Limb (tissue), 2 donors: ENCODE data around the gene CRYBG1.
"Not testable (repeated sequence)": the region's sequence is repeated elsewhere in the genome, so short reads cannot be mapped to it uniquely, and the experiment has no call there.

Experiments
- DNase-seq, 2 donors: peaks; one replicate each; pipeline ENCODE4 v3.0.0-alpha.2; 2016; ENCODE audit errors: extremely low spot score in 2 of 2

The CRYBG1 gene

DNA sequence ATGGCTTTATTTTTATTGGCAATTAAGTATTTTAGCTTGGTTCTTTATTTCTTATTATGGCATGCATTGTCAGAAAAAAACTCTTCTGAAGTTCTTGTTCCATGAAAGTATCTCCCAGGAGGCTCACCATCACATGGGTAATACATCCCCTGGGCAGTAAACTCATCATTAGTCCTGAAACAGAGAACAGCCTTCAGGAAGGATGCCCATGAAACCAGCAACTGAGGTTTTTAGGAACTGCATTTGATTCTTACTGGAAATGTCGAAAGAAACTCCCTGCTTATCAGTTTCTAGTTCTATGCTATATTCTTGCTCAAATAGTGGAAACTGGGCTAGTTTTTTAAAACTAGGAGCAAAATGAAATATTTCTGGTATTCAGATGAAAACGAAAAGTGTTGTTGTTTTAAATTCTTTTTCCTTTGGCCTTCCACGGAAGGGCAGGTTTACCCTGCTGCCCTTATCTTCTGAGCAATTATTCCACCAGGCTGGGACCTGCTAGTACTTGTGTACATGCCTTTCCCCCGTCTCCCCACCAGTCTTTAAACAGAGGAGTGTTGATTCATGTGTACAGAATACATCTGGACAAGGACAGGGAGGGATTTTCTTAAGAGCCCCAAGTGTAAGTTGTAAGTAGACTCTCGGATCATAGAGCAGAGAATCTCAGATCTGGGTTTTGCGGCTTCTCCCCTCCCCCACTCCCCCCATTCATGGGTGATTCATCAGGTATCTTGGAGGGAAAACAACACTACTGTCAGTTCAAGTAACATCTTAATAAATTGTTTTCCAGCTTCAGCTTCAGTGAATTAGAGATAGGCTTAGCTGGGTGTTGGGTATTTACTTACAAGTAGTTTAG lies 187.3 kb downstream of the CRYBG1 start:
- no peak for DNase-seq

DNA sequence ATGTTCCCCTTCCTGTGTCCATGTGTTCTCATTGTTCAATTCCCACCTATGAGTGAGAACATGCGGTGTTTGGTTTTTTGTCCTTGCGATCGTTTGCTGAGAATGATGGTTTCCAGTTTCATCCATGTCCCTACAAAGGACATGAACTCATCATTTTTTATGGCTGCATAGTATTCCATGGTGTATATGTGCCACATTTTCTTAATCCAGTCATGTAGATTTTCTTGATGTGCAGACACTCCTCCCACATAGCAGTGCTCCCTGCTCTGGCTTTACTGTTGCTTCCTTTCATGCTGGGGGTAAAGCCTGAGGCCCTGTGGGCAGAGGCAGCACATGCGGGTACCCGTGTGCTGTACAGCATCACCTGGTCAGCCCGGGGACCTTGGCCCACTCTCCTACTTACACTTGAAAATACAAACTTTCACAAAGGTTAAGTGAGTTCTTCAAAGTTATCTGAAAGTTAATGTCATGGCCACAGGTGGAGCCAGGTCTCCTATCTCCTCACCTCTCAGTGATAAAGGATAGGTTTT lies 188.5 kb downstream of the CRYBG1 start:
- DNase-seq: not testable (repeated sequence)

DNA sequence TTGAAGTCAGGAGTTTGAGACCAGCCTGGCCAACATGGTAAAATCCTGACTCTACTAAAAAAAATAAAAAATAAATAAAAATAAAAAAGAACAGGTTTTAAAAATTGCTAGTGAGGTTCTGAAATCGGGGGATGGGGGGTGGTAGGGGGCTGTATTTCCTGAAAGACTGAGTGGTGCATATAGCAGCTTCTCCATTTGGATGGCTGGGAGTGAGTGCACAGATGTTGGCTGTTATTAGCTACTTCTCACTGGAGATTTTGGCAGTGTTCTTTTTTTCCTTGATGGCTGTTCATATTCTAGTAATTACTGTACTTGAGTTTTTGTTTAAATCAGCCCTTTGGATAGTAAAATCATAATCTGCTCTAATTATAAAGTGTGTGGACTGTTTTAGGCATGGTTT lies 189.0 kb downstream of the CRYBG1 start:
- no peak for DNase-seq

DNA sequence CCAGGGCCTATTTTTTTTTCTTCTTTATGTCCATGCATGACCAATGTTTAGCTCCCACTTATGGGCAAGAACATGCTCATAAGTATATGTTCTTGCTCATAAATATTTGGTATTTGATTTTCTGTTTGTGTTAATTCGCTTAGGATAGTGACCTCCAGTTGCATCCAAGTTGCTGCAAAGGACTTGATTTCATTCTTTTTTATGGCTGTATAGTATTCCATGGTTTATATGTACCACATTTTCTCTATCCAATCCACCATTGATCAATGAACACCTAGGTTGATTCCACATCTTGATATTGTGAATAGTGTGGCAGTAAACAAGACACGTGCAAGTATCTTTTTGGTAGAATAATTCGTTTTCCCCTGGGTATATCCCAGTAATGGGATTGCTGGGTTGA lies 190.6 kb downstream of the CRYBG1 start:
- DNase-seq: no peak

DNA sequence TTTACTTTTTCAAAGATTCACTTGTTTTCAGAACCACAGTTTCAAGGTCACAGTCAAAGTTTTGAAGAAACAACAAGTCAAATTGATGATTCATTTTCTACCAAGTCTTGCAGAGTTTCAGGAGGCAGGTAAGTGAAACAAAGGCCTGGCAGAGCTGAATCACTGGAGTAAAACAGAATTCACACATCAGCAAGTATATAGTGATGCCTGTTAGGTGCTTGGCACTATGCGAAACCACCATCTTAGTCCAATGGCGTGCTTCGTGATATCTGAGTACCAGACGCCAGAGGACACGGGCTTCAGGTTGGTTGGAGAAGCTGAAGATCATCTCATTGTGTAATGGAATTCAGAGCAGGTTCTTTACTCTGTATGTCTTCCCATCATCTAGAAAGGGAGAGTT lies 192.9 kb downstream of the CRYBG1 start:
- no peak for DNase-seq

DNA sequence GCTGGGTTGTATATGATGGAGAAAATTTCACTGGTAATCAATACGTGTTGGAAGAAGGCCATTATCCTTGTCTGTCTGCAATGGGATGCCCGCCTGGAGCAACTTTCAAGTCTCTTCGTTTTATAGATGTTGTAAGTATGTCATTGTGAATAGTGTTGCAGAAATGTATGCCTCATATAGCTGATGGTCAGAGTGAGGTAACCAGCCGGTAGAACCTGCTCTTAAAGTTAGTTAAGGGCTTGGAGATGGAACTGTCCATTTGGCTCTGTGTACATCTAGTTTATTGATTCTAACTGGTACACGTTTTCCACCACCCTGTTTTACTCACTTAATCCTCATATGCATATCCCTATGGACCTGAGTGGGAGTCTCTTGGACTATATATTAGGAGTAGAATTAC lies 195.2 kb downstream of the CRYBG1 start:
- no peak for DNase-seq

DNA sequence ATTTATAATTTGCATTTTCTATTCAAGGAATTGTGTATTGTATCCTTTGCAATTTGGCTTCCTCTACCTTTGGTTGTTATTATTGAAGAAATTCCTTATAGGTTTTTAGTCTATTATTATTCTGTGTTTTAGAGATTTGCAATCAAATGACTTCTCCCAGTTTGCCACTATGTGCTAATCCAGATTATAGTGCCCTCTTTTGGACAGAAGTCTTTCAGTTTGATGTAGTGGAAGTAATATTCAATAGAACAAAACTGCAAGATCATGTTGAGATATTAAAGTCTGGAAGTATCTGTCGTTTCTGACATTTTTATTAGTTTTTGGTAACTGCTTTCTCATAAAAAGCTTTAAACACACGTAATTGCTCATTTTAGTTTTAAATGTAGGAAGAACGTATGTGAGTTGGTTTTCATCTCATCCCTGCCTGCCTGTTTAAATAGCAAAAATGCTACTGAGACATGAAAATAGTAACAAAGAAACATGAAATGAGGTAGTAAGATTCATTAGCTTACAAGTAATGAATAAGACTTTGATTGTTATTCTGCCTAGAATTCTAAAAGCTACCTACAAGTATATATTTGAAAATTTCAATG lies 195.9 kb downstream of the CRYBG1 start:
- DNase-seq: no peak

DNA sequence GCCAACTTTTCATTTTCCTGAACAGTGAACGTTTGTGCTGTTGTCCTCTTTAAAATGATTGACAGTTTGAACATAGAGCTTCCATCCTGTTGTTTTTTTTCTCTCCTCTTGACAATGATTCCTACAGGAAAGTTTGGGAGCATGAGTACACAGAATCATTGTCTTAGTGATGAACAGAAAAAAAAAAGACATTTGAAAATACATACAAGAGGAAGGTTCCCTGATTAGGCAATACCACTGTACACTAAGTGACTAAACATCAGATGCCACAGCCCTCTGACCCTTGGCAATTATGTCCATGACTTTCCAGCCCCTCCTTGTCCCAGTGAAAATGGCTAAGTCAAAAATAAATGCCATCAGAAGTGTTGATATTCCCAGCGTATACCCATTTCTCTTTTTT lies 197.3 kb downstream of the CRYBG1 start:
- DNase-seq: no peak

DNA sequence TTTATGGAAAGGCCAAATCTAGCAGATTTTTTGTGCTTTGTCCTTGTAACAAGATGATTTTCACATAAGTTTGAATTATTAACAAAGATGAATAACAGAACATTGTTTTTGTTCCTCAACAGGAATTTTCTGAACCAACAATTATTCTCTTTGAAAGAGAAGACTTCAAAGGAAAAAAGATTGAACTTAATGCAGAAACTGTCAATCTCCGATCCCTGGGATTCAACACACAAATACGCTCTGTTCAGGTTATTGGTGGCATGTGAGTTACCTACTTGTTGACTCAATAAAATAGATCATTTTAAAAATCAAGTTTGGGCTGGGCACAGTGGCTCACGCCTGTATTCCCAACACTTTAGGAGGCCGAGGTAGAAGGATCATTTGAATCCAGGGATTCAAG lies 197.8 kb downstream of the CRYBG1 start:
- no peak for DNase-seq

DNA sequence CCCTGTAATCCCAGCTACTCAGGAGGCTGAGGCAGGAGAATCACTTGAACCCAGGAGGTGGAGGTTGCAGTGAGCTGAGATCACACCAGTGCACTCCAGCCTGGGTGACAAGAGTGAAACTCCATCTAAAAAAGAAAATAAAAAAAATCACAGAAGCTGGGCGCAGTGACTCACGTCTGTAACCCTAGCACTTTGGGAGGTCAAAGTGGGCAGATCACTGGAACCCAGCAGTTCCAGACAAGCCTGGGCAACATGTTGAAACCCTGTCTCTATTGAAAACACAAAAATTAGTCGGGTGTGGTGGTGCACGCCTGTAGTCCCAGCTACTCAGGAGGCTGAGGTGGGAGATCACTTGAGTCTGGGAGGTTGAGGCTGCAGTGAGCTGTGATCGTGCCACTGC lies 199.1 kb downstream of the CRYBG1 start:
- DNase-seq: not testable (repeated sequence)

DNA sequence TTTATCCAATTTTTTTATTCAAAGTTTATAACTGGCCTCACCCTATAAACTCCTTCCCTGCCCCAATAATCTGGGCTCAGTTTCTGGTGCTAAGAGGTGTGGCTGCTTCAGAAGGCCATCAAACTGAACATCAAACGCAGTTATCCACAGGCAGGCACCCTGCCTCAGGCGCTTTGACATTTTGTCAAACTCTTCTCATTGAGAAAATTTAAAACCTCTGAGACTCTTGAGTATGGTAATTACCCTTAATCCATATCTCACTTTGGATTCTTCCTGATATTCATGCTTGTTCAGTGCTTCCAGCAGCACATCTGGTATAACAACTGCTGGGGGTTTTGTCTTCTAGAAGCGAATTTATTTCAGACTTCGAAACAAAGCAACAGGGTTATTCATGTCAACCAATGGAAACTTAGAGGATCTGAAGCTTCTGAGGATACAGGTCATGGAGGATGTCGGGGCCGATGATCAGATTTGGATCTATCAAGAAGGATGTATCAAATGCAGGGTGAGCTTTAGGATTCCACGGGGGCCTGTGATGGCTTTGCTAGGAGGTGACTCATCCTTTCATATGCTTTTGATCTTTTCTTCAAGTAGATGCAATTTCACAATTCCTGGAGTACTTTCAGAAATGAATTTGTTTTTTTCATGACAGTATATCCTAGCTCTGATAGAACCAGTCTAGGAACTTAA lies 200.6 kb downstream of the CRYBG1 start:
- DNase-seq: no peak

DNA sequence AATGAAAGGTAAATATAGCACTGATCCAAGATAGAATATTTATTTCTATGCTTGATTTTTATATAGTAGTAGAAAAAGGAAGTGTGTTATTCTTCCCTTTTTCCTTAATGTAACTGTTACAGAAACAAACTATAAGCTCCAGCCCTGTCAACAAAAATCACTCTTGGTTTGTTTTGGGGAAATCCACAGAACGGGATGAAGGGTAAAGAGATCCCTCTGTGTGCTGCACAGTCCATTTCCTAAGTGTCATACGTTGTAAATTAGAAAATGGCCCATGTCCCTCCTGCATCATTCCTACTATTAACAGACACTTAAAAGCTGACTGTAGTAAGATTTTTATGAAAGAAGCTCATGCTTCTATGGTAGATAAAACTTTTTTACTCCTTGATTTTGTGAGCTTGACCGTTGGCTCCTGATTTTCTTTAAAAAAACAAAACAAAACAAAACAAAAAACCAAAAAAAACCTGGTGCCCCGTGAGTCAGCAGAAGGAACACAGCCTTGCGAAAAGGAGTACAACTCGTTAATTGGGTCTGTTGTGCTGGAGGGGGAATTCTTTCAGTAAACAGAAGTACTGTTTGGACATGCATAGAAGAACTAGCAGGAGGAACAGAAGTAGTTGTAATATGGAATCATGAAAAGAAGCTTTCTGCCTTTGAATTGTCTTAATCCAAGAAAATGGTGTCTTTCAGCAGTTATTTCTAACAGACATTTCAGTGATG lies 201.3 kb downstream of the CRYBG1 start:
- DNase-seq: no peak

DNA sequence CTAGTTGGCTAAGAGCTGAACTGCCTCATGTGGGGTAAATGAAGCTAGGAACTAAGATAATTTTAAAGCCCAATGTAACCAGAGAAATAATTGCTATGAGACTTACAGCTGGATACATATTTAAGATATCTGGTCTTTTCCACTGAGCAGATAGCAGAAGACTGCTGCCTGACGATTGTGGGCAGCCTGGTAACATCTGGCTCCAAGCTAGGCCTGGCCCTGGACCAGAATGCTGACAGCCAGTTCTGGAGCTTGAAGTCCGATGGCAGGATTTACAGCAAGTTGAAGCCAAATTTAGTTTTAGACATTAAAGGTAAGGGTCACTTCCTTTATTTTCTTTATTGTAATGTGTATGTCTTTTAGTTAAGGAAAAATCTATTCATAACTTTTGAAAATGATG lies 203.1 kb downstream of the CRYBG1 start:
- DNase-seq: no peak

DNA sequence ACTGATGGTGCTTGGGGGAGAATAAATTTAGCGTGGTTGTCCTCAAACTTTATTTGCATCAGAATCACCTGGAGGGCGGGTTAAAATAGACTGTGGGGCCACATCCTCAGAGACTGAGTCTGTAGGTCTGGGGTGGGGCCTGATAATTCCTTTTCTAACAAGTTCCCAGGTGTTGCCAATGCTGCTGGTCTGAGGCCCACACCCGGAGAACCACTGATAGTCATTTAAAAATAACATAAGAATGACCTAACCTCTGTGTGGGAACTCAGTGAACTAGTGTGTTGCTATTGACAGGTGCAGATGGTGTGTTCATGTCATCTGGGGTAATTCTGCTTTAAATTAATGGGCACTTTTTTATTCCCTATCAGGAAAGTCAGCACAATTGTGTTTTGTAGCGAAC lies 204.0 kb downstream of the CRYBG1 start:
- DNase-seq: no peak

DNA sequence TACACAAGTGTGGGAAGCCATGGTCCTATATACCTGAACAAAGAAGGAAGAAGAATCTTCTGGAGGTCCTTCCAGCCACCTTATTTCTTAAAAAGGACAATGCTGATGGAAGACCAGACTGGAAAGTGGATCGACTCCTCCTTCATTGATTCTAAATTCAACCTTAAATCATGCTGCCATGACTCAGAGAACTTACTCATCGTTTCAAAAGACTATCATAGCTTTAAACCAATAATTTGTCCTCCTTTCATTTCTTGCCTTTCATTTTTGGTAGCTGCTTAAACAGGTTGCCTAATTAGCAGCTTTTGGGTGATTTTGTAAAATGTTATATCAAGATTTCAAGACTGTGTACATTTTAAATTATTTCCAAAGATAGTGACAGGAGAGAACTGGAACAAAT lies 208.0 kb downstream of the CRYBG1 start:
- DNase-seq: no peak

DNA sequence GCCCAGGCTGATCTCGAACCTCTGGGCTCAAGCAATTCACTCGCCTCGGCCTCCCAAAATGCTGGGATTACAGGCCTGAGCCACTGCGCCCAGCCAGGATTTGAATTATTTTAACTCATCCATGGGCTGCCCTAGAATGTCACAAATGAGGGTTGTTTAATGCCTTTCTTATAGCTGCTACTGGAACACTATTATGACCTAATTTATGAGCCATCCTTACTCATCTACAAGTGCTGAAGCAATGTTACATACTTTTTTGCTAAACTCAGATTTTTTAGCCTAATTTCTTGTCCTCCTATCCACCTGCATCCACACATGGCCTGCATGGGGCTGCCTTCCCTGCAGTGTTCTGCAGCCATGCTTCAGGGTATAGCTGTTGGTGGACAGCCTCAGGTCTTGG lies 208.9 kb downstream of the CRYBG1 start:
- DNase-seq: no peak

DNA sequence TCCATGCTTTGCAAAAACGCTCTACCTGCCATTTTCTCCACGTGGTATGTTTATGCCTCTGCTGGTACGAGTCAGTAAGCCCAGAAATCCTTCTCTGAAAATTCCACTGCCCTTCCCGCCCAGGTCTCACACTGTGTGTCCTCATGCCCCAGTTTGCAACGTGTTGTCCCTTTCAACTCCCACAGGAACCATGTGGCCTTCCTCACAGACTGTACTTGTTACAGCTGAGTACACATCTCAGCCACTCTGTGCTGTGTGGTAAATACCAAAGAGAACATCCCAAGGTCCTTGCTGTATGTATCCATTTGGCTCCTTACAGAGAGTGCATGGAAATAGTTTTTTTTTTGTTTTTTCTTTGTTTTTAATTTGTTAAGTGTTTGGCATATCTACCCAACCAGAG lies 211.9 kb downstream of the CRYBG1 start:
- DNase-seq: no peak

DNA sequence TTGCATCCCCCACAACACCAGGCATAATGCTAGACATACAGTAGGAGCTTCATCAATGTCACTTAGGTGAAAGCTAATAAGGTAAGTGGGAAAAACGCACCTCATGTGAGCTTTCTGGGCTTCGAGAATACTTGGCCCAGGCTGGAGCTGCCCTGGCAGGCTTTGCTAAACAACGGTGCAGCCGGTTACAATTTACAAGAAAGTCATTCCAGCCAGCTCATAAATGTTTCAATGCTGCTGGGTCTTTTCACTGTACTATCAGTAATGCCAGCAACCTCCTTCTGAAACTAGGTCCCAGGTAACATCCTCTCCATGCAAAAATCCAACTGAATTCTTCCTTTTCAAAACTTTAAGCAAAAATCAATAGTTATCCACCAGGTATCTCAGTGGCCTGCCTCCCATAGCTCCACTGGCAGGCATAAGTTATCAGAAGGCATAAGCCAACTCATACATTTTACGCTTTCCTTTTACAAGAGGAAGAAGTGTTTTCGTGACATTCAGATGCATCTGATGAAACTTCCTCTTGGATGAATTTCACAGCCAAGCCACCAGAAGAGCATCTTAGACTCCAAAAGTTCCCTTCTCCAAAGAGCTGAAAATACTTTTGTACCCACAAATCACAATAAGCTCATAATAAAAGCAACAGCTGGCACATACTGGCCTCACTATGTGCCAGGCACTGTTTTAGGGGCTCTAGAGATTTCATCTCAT lies 212.5 kb downstream of the CRYBG1 start:
- no peak for DNase-seq

DNA sequence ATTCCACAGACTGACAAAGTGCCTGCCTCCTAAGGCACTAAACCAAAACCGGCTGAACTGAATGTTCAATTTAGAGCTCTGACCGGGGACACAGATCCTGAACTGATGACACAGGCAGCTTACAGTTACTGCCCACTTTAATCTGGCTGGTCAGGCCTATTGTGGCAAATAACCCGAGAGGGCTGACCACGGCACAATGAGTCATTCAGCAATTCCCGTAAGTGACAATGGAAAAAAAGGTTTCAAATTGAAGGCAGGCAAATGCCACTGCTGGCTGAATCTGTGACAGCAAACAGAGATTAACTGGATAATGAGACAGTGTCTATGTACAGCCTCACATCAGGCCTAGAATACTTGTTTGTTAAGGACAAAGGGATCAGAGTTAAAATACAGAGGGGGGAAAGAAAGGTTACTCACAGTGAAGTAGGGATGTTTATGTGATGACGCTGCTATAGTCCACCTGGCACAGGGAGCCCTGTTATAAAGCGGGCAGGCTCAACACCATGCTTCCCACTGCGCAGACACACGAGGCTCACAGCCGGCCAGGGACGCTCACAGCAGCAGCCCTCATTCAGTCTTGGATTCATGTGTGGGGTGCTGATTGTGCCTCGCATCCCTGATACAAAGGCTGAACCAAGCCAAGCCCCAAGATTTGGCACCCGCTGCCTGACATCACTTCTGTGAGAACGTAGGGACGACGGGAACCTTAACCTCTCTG lies 214.4 kb downstream of the CRYBG1 start:
- no peak for DNase-seq

DNA sequence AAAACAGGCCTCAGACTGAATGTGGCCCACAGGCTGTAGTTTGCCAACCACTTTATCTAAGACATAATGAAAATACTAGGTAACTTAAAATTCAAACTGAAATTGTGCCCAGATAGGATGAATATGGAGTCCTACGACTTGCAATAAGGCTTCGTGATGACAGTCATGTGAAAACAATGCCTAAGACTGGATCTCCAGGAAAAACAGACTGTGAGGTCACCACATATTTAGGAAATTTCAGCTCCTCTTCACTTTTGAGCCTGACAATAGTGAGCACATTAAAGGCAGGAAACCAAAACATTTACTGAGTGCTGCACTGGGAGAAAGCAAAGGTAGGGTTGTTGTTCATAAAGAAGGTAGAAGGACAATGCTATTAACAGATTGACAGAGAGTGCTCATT lies 218.8 kb downstream of the CRYBG1 start:
- no peak for DNase-seq

DNA sequence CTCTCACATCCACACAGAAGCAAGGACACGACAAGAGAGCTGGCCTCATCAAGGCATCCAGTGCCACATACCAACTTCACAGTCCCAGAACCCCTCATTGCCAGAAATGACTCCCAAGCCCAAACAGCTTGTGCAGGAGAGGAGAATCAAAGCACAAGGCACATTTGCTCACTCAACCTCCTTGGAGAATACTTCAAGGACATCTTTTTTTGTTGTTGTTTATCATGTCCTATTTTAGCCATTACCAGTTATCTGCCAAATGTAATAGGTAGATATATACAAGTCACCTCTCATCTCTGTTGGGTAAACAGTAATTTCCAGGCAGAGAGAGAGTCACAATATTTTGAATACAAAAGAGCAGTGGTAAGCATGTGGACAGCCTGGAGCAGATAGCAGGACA lies 221.0 kb downstream of the CRYBG1 start:
- DNase-seq: no peak
